GM12864 (cell line): ENCODE results near the gene NPY.

ENCODE experiments used
- DNase-seq: peaks from one replicate; pipeline ENCODE4 v3.0.0-alpha.2; 2011; ENCODE audit warnings: low read depth
- H3K4me3 ChIP-seq: 2 replicates; pipeline ENCODE4 v1.5.1; 2011; ENCODE audit warnings: mild to moderate bottlenecking, low read depth, low read length, control low read depth
- CTCF ChIP-seq: IDR thresholded peaks from 2 replicates; pipeline ENCODE4 v1.5.1; 2011; ENCODE audit warnings: low read depth, mild to moderate bottlenecking, moderate library complexity, low read length, control low read depth, inconsistent platforms; ENCODE audit errors: missing control alignments

The NPY gene

GRCh38 chr7:24291271-24291670 is 7.3 kb downstream of the NPY start:
- no peak for TF ChIP-seq CTCF
- no peak overlapping the region for H3K4me3 ChIP-seq
- no peak for DNase-seq

GRCh38 chr7:24297362-24297761 is 13.4 kb downstream of the NPY start:
- H3K4me3 ChIP-seq, result no peak overlapping the region
- DNase-seq, result no peak
- no peak for TF ChIP-seq CTCF

GRCh38 chr7:24298696-24299095 is 14.7 kb downstream of the NPY start:
- no peak overlapping the region for H3K4me3 ChIP-seq
- no peak for TF ChIP-seq CTCF
- DNase-seq, result no peak

- TF ChIP-seq CTCF, result no peak
- H3K4me3 ChIP-seq, result no peak overlapping the region
- DNase-seq, result no peak
Observed at GRCh38 chr7:24299192-24299591, 15.2 kb downstream of the NPY start.

- no peak for TF ChIP-seq CTCF
- no peak for DNase-seq
Observed at GRCh38 chr7:24301703-24302102, 17.7 kb downstream of the NPY start.

GRCh38 chr7:24304494-24305095 is 20.6 kb downstream of the NPY start:
- DNase-seq, result no peak
- no peak overlapping the region for H3K4me3 ChIP-seq

More at GRCh38 chr7:24301703-24302102, 17.7 kb downstream of the NPY start:
- H3K4me3 ChIP-seq, result no peak overlapping the region

More at GRCh38 chr7:24304494-24305095, 20.6 kb downstream of the NPY start:
- TF ChIP-seq CTCF, result no peak
